ENCODE measurements around the gene RASGRF2.
"Not testable (repeated sequence)": the region's sequence is repeated elsewhere in the genome, so short reads cannot be mapped to it uniquely, and the experiment has no call there.

Gene RASGRF2

DNA sequence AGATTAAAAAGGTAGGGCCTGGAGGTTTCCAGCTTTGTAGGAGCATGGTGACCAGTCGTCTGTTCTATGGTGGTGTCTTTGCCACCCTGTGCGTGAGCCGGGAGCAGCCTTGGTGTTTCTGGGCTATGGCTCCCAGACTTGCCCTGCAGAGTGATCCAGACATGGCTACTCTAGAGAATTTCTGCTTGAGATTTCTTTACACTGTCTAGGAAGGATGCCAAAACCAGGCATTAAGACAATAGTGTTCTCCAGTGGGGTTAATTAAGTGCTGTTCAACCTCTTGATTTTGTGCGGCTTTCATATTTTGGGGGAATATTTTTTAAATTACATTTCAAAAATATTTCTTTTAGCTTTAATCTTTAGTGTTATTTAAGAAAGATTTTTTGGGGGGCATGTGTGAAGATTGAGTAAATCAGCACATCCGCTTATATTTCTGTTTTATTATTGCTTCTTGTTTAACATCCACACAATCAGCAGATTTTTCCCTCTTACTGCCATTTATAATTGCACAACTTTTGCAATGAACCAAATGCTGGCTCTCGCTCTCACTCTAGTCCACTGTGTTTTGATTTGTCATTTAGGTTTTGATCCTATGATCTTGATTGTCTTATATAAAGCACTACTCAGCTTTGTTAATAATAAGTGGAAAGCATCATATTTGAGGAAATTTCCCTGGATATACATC is 110.5 kb downstream of the RASGRF2 start:
- no peak for DNase-seq (ENCODE audit: low read depth in 2 of 2)

DNA sequence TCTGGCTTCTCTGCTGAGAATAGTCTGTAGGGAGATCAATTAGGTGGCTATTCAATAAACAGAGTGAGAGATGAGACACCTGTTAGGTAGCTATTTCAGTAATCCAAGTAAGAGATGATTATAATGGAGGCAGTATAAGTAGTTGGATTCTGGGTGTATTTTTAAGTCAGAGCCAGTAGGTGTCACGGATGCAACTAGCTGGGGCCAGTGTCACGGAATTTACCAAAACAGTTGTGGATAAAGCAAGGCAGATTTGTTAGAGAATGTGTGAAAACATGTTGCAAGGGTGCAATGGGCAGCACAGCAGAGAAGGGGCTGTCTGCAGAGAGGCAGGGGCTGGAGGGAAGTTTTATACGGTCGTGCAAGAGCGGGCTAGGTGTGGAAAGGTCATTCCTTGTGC is 114.9 kb downstream of the RASGRF2 start:
- no peak for DNase-seq (ENCODE audit: low read depth in 2 of 2)

DNA sequence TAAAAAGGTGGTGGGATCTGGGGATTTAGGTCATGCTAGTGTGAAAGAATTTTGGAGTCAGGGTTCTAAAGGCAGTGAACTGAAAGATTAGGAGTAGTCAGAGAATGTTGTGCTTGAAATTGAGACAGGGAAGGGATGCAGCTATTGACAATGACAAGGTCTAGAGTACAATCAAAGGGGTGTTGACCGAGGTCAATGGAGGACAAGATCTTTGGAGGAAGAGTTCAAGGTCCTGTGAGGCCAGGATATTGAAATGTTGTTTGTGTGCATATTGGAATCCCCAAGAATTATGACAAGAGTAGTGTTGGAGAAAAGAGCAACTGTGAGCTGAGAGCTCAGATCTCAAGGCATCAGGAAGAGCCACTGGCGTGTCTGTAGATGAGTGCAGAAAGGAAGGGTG is 116.9 kb downstream of the RASGRF2 start:
- DNase-seq (ENCODE audit: low read depth in 2 of 2): no peak

DNA sequence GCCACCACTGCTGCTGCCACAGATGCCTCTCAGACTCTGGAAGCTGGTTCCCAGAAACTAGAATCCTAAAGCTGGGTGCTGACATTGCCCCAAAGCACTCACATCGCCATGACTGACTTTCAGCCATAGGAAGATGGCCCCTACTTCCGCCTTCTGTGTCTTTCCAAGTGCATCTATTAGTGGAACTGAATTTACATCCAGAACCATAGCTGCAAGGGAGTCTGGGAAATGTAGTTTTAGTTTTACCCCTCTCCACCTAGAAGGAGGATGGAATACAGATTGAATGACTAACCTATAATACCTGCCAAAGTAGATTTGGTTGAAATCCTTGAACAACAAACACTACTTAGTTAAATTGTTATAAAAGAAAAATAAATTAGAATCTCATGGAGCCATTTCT is 118.8 kb downstream of the RASGRF2 start:
- no peak for DNase-seq (ENCODE audit: low read depth in 2 of 2)

DNA sequence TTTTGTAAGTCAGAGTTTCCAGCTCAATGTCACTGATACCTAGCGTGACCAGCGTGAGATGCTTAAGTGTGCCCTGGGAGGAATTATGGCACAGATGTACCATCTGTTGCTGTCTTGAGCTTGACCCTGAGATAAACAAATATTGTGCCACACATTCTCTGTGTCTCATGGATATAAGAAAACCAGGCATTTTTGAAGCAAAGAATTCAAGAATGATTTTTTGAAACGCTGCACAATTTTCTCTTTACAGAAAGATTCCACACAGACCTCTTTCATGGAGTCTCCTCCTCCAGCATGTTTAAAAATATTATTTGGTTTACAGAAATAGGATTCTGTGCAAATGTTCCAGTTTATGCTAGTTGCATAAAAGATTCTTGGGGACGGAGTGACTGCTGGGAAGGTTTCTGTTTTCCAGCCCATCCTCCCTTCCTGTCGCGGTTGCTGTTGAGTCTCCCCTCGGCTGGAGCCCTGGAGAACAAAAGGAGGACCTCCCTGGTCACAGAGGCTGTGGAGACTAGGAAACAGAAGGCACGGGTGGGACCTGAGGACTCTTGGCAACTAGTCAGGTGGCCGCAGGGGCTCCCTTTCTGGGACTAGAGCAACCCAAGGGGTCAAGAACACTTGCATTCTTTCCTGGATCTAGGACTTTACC is 120.8 kb downstream of the RASGRF2 start:
- DNase-seq (ENCODE audit: low read depth in 2 of 2): no peak

DNA sequence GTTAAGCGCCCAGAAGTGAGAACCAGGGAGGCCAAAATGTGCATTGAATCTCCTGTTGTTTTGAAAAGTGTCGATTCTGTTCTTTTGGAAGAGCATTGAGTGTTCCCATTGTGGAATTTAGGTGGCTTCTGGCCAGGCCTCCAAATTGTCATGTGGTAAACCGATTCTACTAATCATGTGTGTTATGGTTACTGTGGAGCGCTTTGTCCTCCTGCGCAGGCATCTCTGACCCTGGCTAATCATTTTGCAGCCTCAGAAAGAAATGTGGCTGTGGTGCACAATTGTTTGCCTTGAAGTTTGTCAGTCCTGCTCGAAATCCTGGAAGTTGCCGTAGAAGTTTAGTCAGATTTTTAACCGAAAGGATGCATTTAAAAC is 121.3 kb downstream of the RASGRF2 start:
- DNase-seq (ENCODE audit: low read depth in 2 of 2): no peak

DNA sequence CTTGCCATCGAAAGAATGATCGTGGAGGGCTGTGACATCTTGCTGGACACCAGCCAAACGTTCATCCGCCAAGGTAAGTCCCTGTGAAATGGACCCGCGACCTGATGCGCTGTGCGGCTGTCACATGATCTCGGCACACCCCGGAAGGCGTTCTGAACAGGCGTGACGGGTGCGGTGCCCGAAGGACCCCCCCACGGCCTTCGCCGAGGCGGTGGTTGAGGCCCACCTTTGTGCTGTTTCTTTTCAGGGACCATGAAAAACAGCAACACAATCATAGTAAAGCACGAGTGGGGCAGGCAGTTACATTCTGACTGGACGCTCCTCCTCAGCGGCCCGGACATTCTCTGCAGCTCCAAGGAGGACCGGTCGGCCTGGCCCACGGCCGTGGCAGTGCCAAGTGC is 126.7 kb downstream of the RASGRF2 start:
- no peak for DNase-seq (ENCODE audit: low read depth in 2 of 2)

DNA sequence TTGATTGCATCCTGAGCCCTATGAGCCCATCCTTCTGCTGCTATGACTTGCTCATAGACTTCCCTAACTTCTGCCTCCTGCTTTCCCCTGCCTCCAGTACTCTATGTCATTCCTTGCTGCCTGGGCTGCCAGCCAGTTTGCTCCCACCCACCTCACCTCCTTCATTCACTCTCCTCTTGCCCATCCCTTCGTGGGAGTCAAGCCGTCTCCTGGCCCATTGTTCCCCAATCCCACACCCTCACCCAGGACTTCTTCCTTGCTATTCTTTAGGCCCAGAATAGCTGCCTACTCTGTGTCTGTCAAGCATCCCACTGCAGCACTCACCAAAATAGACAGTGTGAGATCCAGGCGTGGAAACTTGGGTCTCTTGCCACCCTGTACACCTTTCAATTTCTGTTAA is 131.0 kb downstream of the RASGRF2 start:
- no peak for DNase-seq (ENCODE audit: low read depth in 2 of 2)

DNA sequence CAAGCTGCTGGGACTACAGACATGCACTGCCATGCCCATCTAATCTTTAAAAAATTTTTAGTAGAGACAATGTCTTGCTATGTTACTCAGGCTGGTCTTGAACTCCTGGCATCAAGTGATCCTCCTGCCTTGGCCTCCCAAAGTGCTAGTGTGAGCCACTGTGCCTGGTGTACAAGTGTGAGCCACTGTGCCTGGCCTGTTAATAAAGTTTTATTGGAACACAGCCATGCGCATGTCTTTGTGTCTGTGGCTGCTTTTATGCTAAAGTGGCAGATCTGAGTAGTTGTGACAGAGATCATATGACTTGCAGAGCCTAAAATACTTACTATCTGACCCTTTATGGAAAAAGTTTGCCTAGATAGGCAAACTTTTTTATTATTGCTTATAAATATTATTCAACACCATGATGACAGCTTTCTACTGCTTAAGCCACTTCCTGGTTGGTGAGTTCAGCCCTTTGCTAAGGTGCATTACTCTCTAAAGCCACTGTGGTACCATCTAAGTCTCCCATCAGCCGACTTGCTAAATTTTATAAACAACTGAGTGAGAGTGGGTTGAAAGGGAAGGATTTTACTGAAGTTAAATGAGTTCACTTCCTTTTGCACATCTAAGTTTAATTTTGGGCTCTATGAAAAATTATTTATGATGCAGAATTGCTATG is 133.5 kb downstream of the RASGRF2 start:
- DNase-seq (ENCODE audit: low read depth in 2 of 2): no peak

DNA sequence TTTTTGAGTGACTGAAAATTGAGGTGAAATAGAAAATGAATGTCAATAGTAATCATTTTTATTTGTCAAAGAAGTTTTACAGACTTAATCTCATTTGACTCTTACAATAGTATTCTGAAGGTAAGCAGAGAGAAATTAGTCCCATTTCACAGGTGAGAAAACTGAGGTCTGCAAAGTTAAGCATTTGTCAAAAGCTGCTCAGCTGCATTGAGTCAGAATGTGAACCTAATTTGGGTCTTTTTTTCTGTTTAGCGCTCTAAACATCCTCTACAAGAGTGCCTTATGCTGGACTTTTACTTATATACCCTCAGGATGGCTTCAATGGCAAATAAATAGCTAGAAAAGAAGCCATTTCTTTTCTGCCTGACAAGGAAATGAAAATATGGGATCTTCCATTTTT is 135.7 kb downstream of the RASGRF2 start:
- DNase-seq (ENCODE audit: low read depth in 2 of 2): no peak

DNA sequence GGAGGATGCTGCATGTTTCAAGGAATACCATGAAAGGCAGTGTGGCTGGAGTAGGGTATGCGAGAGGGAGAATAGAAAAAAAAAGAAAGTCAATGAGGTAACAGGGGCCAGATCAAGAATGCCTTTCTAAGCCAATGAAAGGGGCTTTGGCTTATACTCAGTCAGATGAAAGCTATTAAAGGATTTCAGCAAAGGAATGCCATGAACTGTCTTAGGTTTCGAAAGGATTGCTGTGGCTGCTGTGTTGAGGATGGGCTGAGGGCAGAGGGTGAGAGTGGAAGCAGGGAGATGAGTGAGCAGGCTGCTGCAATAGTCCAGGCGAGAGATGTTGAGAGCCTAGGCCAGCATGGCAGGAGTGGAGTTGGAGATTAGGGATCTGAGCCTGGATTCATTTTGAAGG is 137.6 kb downstream of the RASGRF2 start:
- DNase-seq (ENCODE audit: low read depth in 2 of 2): no peak

DNA sequence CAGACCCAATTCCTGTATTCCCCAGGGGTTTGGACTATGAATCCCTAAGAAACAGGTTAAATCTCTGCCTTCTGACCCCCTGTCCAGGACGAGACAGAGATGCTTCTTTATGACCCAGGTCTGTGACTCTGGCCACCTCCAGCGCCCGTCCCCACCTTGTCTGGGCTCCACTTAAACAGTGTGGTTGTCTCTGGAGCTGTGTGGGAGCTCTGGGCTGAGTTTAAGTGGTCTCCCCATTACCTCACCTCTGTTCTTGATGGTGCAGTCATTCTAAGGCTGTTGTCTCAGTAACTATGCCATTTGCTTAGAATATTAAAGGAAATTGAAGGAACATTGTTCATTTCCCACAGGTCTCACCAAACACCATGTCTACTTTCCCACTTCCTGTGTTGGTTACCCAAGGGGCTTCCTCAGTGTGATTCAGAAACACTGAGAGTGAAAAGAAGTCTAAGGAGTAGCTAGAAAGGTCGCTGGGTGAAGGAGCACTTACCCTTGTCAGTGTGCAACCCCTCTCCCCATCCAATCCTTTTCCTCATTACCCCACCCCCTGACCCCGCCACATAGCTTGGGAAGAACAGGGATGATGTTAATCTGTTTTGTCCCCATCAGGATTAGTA is 145.2 kb downstream of the RASGRF2 start:
- no peak for DNase-seq (ENCODE audit: low read depth in 2 of 2)

DNA sequence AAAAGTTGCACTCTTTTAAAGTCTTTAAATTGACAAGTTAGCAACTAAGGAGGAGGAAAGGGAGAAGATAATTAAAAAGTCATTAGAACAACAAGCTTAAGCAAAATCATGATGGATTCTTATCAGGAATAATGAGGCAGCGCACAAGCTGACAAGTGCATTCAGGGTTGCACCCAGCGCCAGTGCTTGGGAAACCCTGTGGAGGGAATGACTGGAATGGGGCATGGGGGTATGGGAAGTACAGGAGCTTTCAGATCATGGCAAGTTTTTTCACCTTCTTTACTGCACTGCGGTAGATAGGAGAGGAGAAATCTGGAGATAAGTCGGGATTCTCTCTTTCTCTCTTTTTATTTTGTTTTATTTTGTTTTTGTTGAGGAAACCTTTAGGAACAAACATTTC is 155.1 kb downstream of the RASGRF2 start:
- no peak for DNase-seq (ENCODE audit: low read depth in 2 of 2)

DNA sequence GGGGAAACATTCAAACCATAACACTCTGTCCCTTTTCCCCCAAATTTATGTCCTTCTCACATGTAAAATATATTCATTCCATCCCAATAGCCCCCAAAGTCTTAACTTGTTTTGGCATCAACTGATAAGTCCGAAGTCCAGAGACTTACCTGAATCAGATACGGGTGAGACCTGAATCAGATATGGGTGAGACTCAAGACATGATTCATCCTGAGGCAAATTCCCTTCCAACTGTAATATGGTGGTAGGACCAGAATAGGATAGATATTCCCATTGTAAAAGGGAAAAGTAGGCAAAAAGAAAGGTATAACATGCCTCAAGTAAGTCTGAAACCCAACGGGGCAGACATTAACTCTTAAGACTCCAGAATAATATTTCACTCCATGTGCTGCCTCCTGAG is 157.4 kb downstream of the RASGRF2 start:
- no peak for DNase-seq (ENCODE audit: low read depth in 2 of 2)

DNA sequence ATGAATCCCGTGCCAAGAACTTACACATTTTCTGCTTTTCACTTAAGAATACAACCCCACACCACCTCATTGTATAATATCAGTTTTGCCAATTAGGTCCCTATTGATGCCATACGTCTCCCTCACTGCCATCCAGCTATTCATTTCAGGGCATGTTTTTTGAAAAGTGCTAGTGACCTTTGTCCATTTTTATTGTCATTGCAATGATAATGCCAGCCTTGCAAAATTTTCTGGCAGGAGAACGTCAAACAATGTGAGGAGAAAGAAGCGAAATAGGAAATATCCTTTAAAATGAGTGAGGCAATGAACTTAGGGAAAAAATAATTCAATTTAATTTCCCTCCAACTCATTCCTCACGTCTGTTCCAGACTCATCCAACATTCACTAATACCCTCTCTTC is 161.1 kb downstream of the RASGRF2 start:
- no peak for DNase-seq (ENCODE audit: low read depth in 2 of 2)

DNA sequence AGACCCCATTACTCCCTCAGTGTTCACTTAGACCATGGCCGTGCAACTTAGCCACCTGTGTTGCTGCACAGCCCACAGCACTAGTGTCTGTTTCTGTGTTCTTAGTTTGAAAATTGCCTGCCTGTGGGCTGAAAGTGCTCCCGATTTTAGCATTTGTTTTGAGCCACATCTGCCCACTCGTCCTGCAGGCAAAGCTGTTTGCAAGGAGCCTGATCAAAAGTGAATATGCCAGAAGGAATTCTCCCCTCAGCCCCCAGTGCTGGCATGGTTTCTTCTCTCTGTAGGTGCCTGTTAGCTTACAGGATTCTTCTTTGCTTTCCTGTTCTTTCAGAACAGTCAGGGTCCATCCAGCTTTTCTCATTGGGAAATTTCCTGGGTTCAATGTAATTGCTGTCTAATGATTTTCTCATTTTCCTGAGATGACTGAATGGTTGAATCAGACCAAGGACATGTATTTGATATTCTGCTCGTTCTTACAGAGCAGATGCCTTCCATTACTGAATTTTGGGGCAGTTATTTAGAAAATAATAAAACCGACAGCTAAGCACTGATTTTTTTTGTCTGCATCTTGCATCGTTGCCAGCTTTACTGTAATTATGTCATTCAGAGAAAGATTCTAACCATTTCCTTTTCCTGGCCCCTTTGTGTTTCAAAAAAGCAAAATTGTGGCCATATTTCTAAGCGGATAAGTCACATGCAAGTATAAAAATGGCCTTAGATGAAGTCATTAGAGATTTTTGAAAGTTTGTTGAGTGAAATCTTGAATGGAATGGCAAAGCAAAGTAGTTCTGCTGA is 161.9 kb downstream of the RASGRF2 start:
- no peak for DNase-seq (ENCODE audit: low read depth in 2 of 2)

DNA sequence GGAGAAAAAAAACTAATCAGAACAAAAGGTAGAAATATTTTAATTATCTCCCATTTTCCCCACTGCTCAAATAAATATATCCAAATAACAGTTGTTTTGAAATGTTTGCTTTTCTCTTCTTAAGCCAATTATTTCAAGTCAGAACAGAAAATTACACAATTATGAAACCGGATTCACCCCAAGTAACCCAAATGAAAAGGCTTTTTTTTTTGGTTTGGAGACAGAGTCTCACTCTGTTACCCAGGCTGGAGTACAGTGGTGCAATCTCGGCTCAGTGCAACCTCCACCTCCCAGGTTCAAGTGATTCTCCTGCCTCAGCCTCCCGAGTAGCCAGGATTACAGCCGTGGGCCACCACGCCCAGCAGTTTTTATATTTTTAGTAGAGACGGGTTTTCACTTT is 164.5 kb downstream of the RASGRF2 start:
- DNase-seq (ENCODE audit: low read depth in 2 of 2): not testable (repeated sequence)

DNA sequence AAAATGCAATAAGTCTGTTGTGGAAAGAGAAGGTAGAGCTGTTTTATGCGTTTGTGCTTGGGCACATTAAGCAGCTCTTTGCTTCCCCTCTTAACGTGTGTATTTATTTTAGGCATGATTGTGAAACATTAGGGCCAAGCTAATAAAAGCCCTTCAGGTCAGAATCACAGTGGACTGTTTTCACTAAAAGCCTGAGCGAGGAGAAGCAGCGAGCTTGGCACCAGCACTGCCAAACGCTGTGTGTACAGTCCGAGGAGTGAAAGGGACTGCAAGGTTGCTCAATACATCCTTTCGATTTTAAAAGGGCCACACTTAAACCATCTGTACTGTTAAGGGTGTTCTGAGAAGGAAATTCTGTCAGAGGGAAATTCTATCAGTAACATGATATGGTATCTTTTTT is 165.8 kb downstream of the RASGRF2 start:
- DNase-seq (ENCODE audit: low read depth in 2 of 2): no peak

DNA sequence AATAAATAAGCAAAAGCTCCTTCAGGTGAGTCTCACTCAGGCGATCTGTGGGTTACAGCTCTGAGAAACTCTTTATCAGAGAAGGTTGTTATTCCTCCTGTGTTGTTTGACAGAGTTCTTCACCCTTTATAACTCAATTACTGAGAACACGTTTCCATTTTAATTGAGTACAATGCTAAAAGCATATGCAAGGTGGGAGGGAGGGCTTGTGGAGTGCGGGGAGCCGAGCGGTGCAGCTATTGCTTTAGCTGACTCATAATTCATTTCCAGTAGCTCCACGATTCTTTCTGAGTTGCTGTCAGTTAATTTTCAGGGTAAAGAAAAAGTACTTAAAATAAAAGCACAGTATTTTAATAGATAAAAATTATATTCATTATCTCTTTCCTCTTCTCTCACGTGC is 168.3 kb downstream of the RASGRF2 start:
- DNase-seq (ENCODE audit: low read depth in 2 of 2): no peak

DNA sequence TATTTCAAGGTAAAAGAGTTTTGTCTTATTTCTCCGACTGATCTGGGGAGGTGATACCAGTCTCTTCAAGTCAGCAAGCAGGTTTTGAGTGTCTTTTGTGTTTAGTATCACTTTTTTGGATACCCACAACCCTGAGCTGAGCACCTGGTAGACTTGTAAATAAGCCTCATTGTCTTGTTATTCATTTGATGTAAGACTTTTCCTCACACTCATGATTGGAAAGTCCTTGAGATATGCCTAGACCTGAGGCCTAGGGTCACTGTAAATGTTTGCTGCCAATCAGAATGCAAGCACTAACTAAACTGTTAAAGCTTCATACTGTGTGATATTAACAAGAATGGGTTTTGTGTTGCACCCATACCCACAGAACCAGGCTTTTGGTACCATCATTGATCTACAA is 172.2 kb downstream of the RASGRF2 start:
- no peak for DNase-seq (ENCODE audit: low read depth in 2 of 2)

DNA sequence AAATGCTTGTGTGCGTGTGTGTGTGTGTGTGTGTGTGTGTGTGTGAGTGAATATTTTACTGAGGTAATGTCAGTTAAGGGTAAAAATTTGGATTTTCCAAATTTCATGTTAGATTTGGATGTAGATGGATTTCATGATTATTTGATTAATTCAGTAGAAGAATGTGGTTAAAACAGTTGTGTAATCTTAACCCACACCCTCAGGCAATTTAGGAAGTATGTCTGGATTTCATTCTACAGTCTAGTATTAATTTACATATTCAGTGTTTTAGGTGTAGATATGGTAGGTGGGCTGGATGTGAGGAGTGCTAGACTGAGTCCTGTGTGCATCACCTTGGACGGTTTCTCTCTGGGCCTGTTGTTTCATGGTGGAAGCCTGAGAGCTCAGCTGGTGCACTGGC is 173.9 kb downstream of the RASGRF2 start:
- DNase-seq (ENCODE audit: low read depth in 2 of 2): no peak

DNA sequence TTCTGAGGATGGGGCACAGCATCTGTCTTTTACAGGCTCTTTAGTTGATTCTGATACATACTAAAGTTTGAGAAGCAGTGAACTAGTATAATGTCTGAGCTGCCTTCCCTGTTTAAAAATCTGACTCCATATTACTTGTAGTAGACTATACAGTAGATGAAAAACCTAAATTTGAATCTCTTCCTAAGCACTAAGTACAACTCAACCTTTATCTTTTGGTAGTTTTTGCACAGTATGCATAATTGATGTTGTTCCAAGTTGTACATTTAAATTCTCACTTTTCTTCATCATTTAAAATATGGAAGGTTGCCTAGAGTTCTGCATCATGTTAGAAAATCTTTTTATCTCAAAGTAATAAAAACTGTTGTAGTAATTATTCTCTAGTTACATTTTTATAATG is 174.4 kb downstream of the RASGRF2 start:
- no peak for DNase-seq (ENCODE audit: low read depth in 2 of 2)

Data from stimulated activated CD4-positive, alpha-beta T cell treated with anti-CD3 and anti-CD28 coated beads, Interleukin-1b, Interleukin-23, amount 100 ng/mL, for 1 hour (primary cell).